ENCODE data around the gene DKK2. TPM values are rescaled to one million over a fixed set of nuclear protein-coding genes. Genes with fewer than 3 reads are reported as not detected.

The DKK2 gene
- total and polyA plus RNA-seq, 4 donors, result 0.71 to 2.5 (median 0.87) TPM

DNA sequence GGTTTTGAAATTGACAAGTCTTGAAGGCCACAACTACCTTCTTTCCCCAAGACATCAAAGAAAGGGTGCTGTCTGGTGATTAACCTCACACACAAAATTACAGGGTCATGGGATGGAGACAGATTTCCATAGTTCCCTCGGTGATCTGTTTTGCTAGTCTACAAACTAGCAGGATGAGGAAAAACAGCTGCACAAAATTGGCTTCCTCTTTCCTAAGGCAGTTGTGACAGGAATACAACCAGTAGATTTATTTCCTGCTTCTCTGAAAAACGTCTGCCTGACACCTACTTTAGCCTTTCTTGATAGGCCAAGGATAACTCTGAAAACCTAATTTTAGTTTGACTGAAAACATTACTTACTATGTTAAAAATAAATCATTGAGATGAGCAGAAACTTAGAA lies 39.6 kb downstream of the DKK2 start:
- Histone ChIP-seq H3K27ac (ENCODE audit: low read depth in 1 of 2, low read length in 2 of 2) (no peak overlapping the region), H3K9me3 (ENCODE audit: control insufficient read depth, low read length) (no peaks in the 10 kb centered on the region), H3K27me3 (ENCODE audit: control insufficient read depth in 1 of 2, insufficient read depth in 2 of 2, low read length in 1 of 2) (no peaks in the 10 kb centered on the region), H3K4me3 (ENCODE audit: low read length in 2 of 2) (no peak overlapping the region), H3K4me1 (ENCODE audit: control insufficient read depth in 1 of 2, insufficient read depth in 2 of 2, low read length in 2 of 2) (no peaks in the 10 kb centered on the region), H3K36me3 (ENCODE audit: control insufficient read depth in 1 of 2, insufficient read depth in 2 of 2, low read length in 1 of 2) (no peaks in the 10 kb centered on the region)
- DNase-seq, result no peak
- intact Hi-C loops (cut with DNase I), result no loop called here
- 3 to 4% methylated on average over 2 of the region's 2 CpGs for WGBS, 2 donors
- ATAC-seq (ENCODE audit: low FRiP score), result no peak

DNA sequence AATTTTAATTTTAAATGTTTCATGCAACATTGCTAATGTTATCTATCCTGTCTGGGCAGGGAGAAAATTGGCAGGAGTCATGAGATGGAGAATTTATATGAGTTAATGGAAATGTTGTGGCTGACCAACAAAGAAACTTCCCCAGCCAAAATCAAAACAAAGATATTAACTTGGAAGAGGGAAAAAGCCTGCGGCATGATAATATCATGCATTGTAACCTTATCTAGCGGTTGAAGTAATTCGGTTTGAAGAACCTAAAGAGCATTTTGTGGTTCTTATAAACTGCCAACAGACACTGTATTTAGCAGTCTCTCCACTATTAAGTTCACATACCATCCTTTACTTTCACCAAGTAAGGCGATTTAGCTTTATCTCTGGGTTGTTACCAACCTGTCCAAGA lies 42.3 kb downstream of the DKK2 start:
- H3K4me3 ChIP-seq (ENCODE audit: low read length in 2 of 2), result no peak overlapping the region
- DNase-seq (no peak), ATAC-seq (ENCODE audit: low FRiP score) (no peak)
- H3K4me1 ChIP-seq (ENCODE audit: control insufficient read depth in 1 of 2, insufficient read depth in 2 of 2, low read length in 2 of 2), result no peaks in the 10 kb centered on the region
- WGBS, 2 donors, result 11% methylated on average over 4 of the region's 4 CpGs
- intact Hi-C loops (cut with DNase I), result no loop called here
- no peaks in the 10 kb centered on the region for H3K9me3 ChIP-seq (ENCODE audit: control insufficient read depth, low read length)
- H3K27me3 ChIP-seq (ENCODE audit: control insufficient read depth in 1 of 2, insufficient read depth in 2 of 2, low read length in 1 of 2), result no peaks in the 10 kb centered on the region
- no peak overlapping the region for H3K27ac ChIP-seq (ENCODE audit: low read depth in 1 of 2, low read length in 2 of 2)
- H3K36me3 ChIP-seq (ENCODE audit: control insufficient read depth in 1 of 2, insufficient read depth in 2 of 2, low read length in 1 of 2), result no peaks in the 10 kb centered on the region

DNA sequence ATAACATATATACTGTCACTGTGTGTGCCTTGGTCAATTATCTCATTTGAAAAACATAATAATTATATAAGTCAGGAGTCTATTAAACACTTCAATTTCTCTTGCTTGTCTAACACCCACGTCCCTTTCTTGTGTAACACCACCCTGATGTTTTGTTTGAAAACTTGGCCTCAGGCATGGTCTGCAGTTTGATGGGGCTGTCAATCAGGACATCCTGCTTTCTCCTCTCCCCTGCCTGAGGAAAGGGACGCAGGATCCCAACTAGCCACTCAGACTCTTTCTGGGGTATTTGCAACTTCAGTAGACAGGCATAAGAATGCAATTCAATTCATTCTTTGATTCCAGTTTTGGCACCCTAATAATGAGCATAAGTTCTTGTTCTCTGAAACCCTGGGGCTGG lies 48.8 kb downstream of the DKK2 start:
- 75% methylated on average over 2 of the region's 2 CpGs for WGBS, 2 donors
- Histone ChIP-seq H3K36me3 (ENCODE audit: control insufficient read depth in 1 of 2, insufficient read depth in 2 of 2, low read length in 1 of 2) (no peaks in the 10 kb centered on the region), H3K27me3 (ENCODE audit: control insufficient read depth in 1 of 2, insufficient read depth in 2 of 2, low read length in 1 of 2) (no peaks in the 10 kb centered on the region), H3K9me3 (ENCODE audit: control insufficient read depth, low read length) (no peaks in the 10 kb centered on the region), H3K27ac (ENCODE audit: low read depth in 1 of 2, low read length in 2 of 2) (no peak overlapping the region), H3K4me3 (ENCODE audit: low read length in 2 of 2) (no peak overlapping the region), H3K4me1 (ENCODE audit: control insufficient read depth in 1 of 2, insufficient read depth in 2 of 2, low read length in 2 of 2) (no peaks in the 10 kb centered on the region)
- DNase-seq, result no peak
- intact Hi-C loops (cut with DNase I), result no loop called here
- no peak for ATAC-seq (ENCODE audit: low FRiP score)

DNA sequence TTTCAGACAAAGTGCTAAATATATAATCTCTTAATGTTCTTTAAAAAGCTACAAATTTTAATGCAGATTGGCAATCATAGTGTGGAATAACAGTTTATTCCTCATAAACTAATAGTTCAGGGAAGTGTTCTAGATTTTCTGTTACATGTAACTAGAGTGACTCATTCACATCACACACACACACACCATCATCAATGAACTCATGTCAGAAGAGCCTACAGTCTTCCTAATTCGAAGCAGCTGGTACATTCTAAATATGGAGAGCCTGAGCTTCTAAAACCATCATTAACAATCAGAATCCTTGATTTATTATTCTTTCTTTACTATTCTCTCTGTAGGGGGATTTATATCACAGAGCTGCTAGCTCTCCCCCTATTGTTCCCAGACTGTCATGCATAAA lies 49.6 kb downstream of the DKK2 start:
- Histone ChIP-seq H3K36me3 (ENCODE audit: control insufficient read depth in 1 of 2, insufficient read depth in 2 of 2, low read length in 1 of 2) (no peaks in the 10 kb centered on the region), H3K27ac (ENCODE audit: low read depth in 1 of 2, low read length in 2 of 2) (no peak overlapping the region), H3K9me3 (ENCODE audit: control insufficient read depth, low read length) (no peaks in the 10 kb centered on the region), H3K27me3 (ENCODE audit: control insufficient read depth in 1 of 2, insufficient read depth in 2 of 2, low read length in 1 of 2) (no peaks in the 10 kb centered on the region), H3K4me1 (ENCODE audit: control insufficient read depth in 1 of 2, insufficient read depth in 2 of 2, low read length in 2 of 2) (no peaks in the 10 kb centered on the region), H3K4me3 (ENCODE audit: low read length in 2 of 2) (no peak overlapping the region)
- intact Hi-C loops (cut with DNase I), result no loop called here
- no peak for ATAC-seq (ENCODE audit: low FRiP score)
- WGBS, 2 donors, result 25 to 33% methylated on average over 1 of the region's 1 CpG
- no peak for DNase-seq

DNA sequence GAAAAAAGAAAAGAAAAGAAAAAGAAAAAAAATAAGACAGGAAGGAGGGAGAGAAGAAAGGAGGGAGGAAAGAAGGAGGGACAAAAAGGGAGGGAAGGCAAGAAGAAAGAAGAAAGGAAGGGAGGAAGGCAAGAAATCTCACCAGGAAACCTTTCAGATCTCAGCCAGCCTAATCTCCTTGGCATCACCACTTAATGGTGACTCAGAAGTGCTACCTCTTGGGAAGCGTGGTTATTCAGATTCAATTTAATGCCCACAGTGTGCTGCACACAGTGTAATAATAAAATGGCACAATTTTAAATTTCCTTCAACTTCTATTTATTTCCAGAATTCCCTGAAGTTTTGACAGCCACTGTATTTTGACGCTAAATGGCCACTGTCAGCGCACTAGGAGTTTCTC lies 50.3 kb downstream of the DKK2 start:
- Histone ChIP-seq H3K4me3 (ENCODE audit: low read length in 2 of 2) (no peak overlapping the region), H3K4me1 (ENCODE audit: control insufficient read depth in 1 of 2, insufficient read depth in 2 of 2, low read length in 2 of 2) (no peaks in the 10 kb centered on the region), H3K27me3 (ENCODE audit: control insufficient read depth in 1 of 2, insufficient read depth in 2 of 2, low read length in 1 of 2) (no peaks in the 10 kb centered on the region), H3K36me3 (ENCODE audit: control insufficient read depth in 1 of 2, insufficient read depth in 2 of 2, low read length in 1 of 2) (no peaks in the 10 kb centered on the region), H3K27ac (ENCODE audit: low read depth in 1 of 2, low read length in 2 of 2) (no peak overlapping the region), H3K9me3 (ENCODE audit: control insufficient read depth, low read length) (no peaks in the 10 kb centered on the region)
- intact Hi-C loops (cut with DNase I), result no loop called here
- DNase-seq (no peak), ATAC-seq (ENCODE audit: low FRiP score) (no peak)
- WGBS, 2 donors, result 52 to 59% methylated on average over 3 of the region's 3 CpGs

DNA sequence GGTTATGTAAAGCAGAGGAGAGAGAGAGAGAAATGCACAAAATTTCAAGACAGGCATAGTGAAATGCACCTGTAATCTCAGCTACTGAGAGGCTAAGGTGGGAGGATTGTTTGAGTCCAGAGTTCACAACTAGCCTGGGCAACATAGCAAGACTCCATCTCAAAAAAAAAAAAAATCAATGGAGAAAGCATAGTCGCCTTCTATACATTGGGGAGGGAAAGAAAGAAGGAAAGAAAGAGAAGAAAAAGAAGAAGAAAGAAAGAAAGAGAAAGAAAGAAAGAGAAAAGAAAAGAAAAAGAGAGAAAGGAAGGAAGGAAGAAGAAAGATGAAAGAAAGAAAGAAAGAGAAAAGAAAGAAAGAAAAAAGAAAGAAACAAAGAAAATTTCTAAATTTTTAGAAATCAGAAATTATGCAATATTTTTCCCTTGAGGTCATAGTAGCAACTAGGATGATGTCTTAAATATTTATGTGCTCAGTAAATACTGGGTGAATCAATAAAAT lies 53.4 kb downstream of the DKK2 start:
- Histone ChIP-seq H3K4me1 (ENCODE audit: control insufficient read depth in 1 of 2, insufficient read depth in 2 of 2, low read length in 2 of 2) (no peaks in the 10 kb centered on the region), H3K27me3 (ENCODE audit: control insufficient read depth in 1 of 2, insufficient read depth in 2 of 2, low read length in 1 of 2) (no peaks in the 10 kb centered on the region), H3K36me3 (ENCODE audit: control insufficient read depth in 1 of 2, insufficient read depth in 2 of 2, low read length in 1 of 2) (no peaks in the 10 kb centered on the region), H3K9me3 (ENCODE audit: control insufficient read depth, low read length) (peaks cover 1% of the 10 kb centered on the region), H3K4me3 (ENCODE audit: low read length in 2 of 2) (no peak overlapping the region), H3K27ac (ENCODE audit: low read depth in 1 of 2, low read length in 2 of 2) (no peak overlapping the region)
- WGBS, 2 donors, result 97 to 100% methylated on average over 1 of the region's 1 CpG
- DNase-seq, result no peak
- no peak for ATAC-seq (ENCODE audit: low FRiP score)
- intact Hi-C loops (cut with DNase I), result no loop called here

DNA sequence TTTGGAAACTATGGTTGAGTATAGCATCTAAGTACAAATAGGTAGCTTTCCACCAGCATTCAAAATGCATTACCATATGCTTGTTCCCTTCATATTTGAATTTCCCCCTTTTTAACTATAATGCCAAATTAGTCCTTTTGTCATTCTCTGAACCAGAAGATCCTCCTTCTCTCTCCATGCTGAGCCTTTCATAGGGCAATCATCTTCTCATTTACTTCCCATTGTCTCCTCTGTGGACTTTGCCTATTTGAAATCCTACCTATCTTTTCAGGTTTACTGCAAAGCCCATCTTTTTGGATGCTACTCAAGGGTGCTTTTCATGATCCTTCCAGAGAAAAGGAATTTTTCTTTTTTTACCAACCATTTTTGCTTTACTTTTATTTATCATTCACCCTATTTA lies 54.7 kb downstream of the DKK2 start:
- no peak for ATAC-seq (ENCODE audit: low FRiP score)
- no peak overlapping the region for H3K27ac ChIP-seq (ENCODE audit: low read depth in 1 of 2, low read length in 2 of 2)

DNA sequence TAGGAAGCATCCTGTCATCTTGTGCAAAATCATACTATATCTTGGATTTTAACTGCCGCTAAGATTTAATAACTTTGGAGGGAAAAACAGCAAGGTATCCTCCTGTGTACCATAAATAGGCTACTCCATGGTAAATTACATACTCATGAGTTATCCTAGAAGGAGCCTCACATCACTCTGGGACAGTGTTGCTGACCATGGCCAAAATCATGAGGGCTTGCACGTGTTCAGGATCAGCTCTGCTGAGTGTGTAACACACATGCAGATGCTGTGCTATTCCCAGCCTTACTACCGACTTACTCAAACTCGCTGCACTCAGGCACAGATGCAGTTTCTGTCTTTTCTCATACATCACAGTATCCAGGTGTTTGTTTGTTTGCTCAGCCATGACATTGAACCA lies 56.6 kb downstream of the DKK2 start:
- Histone ChIP-seq H3K9me3 (ENCODE audit: control insufficient read depth, low read length) (peaks cover 1% of the 10 kb centered on the region), H3K27me3 (ENCODE audit: control insufficient read depth in 1 of 2, insufficient read depth in 2 of 2, low read length in 1 of 2) (no peaks in the 10 kb centered on the region), H3K4me3 (ENCODE audit: low read length in 2 of 2) (no peak overlapping the region), H3K27ac (ENCODE audit: low read depth in 1 of 2, low read length in 2 of 2) (no peak overlapping the region), H3K4me1 (ENCODE audit: control insufficient read depth in 1 of 2, insufficient read depth in 2 of 2, low read length in 2 of 2) (no peaks in the 10 kb centered on the region), H3K36me3 (ENCODE audit: control insufficient read depth in 1 of 2, insufficient read depth in 2 of 2, low read length in 1 of 2) (no peaks in the 10 kb centered on the region)
- intact Hi-C loops (cut with DNase I), result no loop called here
- WGBS, 2 donors, result 91 to 93% methylated on average over 4 of the region's 4 CpGs
- ATAC-seq (ENCODE audit: low FRiP score), result no peak
- DNase-seq, result no peak

More for the DNA sequence above, 54.7 kb downstream of the DKK2 start:
- Histone ChIP-seq H3K9me3 (ENCODE audit: control insufficient read depth, low read length) (peaks cover 1% of the 10 kb centered on the region), H3K36me3 (ENCODE audit: control insufficient read depth in 1 of 2, insufficient read depth in 2 of 2, low read length in 1 of 2) (no peaks in the 10 kb centered on the region), H3K27me3 (ENCODE audit: control insufficient read depth in 1 of 2, insufficient read depth in 2 of 2, low read length in 1 of 2) (no peaks in the 10 kb centered on the region), H3K4me3 (ENCODE audit: low read length in 2 of 2) (no peak overlapping the region), H3K4me1 (ENCODE audit: control insufficient read depth in 1 of 2, insufficient read depth in 2 of 2, low read length in 2 of 2) (no peaks in the 10 kb centered on the region)
- no peak for DNase-seq
- intact Hi-C loops (cut with DNase I), result no loop called here

DNA sequence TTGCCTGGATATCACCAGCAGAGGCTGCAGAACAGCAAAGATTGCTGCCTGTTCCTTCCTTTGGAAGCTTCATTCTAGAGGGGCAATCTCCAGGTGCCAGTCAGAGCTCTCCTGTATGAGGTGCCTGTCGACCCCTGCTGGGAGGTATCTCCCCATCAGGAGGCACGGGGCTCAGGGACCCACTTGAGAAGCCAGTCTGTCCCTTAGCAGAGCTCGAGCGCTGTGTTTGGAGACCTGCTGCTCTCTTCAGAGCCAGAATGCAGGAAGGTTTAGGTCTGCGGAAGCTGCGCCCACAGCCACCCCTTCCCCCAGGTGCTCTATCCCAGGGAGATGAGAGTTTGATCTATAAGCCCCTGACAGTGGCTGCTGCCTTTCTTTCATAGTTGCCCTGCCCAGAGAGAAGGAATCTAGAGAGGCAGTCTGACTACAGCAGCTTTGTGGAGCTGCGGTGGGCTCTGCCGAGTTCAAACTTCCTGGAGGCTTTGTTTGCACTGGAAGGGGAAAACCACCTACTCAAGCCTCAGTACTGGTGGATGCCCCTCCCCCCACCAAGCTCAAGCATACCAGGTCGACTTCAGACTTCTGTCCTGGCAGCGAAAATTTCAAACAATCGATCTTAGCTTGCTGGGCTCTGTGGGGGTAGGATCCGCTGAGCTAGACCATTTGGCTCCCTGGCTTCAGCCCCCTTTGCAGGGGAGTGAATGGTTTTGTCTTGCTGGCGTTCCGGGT lies 57.9 kb downstream of the DKK2 start:
- H3K36me3 ChIP-seq (ENCODE audit: control insufficient read depth in 1 of 2, insufficient read depth in 2 of 2, low read length in 1 of 2), result no peaks in the 10 kb centered on the region
- H3K4me1 ChIP-seq (ENCODE audit: control insufficient read depth in 1 of 2, insufficient read depth in 2 of 2, low read length in 2 of 2), result no peaks in the 10 kb centered on the region
- ATAC-seq (ENCODE audit: low FRiP score) (no peak), DNase-seq (no peak)
- H3K4me3 ChIP-seq (ENCODE audit: low read length in 2 of 2), result no peak overlapping the region
- no peak overlapping the region for H3K27ac ChIP-seq (ENCODE audit: low read depth in 1 of 2, low read length in 2 of 2)
- H3K27me3 ChIP-seq (ENCODE audit: control insufficient read depth in 1 of 2, insufficient read depth in 2 of 2, low read length in 1 of 2), result no peaks in the 10 kb centered on the region
- H3K9me3 ChIP-seq (ENCODE audit: control insufficient read depth, low read length), result peaks cover 1% of the 10 kb centered on the region
- WGBS, 2 donors, result 74 to 79% methylated on average over 14 of the region's 14 CpGs
- intact Hi-C loops (cut with DNase I), result no loop called here
